MG63 (cell line): ENCODE data around the gene SLCO3A1. TPM values are rescaled to one million over a fixed set of nuclear protein-coding genes. Genes with fewer than 3 reads are reported as not detected.

ENCODE experiments used
- DNase-seq: peaks from one replicate; pipeline ENCODE4 v3.0.0-alpha.2; 2020
- H3K27me3 ChIP-seq: fragments of 250-450 bp; sonication (Bioruptor Pico); 2 replicates; pipeline ENCODE4 v1.5.1; 2020; ENCODE audit warnings: mild to moderate bottlenecking, moderate library complexity
- H3K36me3 ChIP-seq: fragments of 250-450 bp; sonication (Bioruptor Pico); 2 replicates; pipeline ENCODE4 v1.5.1; 2020; ENCODE audit warnings: mild to moderate bottlenecking, moderate library complexity
- H3K4me3 ChIP-seq: fragments of 250-450 bp; sonication (Bioruptor Pico); 2 replicates; pipeline ENCODE4 v1.5.1; 2020; ENCODE audit warnings: mild to moderate bottlenecking, moderate library complexity
- H3K9me3 ChIP-seq: fragments of 250-450 bp; sonication (Bioruptor Pico); 2 replicates; pipeline ENCODE4 v1.5.1; 2020; ENCODE audit warnings: mild to moderate bottlenecking, moderate library complexity
- total RNA-seq: library from RNA; depleted of rRNA; stranded (reverse); fragments of >200 nt; shearing (Covaris generic); gene quantifications from 2 replicates; pipeline ENCODE4 v1.2.3, GENCODE V29; 2014; ENCODE audit warnings: low replicate concordance; rRNA removed

The SLCO3A1 gene
- total RNA-seq = 17.0 and 37.4 TPM in 2 replicates

DNA sequence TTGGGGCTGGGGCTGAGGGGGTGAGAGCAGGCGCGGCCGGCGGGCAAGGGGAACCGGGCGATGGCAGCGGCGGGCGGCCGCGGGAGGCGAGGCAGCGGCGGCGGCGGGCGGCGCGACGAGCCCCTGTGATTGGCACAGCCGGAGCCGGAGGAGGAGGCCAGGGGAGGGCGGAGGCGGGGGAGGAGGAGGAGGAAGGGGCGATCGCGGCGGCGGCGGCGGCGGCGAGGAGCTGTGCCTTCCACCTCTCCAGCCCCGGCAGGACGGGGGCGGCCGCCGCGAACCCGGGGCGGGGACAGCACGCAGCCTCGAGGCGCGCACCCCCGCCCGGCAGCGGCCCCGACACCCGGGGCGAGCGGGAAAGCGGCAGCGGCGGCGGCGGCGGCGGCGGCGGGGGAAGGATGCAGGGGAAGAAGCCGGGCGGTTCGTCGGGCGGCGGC lies at the start of gene SLCO3A1:
Gene SLCO3A1 (plus strand): TSS at position 198 of the 437 bp plus-strand sequence.
- Histone ChIP-seq H3K4me3 (peak within 1 kb of the TSS; percentile 77), H3K27me3 (no peaks in the 10 kb centered on the region), H3K36me3 (no peaks in the 10 kb centered on the region), H3K9me3 (no peaks in the 10 kb centered on the region)
- DNase-seq = peak; percentile 83

DNA sequence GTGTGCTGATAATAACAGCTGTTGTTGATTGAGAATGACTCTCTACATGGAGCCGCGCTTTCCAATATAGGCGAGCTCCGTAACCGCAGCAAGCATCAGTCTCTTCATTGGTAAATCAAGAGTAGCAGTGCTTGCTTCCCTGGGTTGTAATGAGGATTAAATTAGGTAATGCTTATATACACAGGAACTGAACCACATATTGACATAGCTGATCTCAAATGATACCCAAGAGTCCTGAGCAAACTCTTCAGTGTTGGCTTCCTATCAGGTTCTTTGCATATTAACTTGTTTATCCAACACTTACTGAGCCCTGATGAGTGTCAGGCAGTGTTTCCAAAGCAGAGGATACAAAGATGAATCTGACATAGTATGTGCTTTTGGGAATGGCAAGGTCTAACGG lies 46.4 kb upstream of the SLCO3A1 start:
- Histone ChIP-seq H3K36me3 (no peaks in the 10 kb centered on the region), H3K4me3 (no peak overlapping the region), H3K9me3 (peaks cover 3% of the 10 kb centered on the region), H3K27me3 (0 out of 2 replicates have a peak, but pooled peaks cover 3% of the 10 kb centered on the region)
- DNase-seq = no peak

DNA sequence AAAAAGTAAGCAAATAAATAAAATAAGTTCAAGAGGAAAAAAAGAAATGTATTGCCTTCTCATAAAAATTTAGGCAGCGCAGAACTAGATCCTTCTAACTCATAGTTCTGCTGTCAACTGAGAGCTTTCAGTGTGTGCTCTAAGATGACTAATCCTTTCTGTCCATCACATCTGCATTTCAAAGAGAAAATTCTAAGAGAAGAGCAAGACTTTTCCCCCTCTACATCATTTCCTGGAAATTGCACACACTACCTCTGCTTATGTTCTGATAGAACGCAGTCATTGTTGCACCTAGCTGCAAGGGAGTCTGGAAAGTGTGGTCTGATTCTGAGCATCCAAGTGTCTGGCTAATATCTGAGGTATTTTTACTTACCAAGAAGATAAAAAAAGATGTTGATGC lies 39.6 kb upstream of the SLCO3A1 start:
- no peaks in the 10 kb centered on the region for H3K27me3 ChIP-seq
- no peaks in the 10 kb centered on the region for H3K36me3 ChIP-seq
- H3K9me3 ChIP-seq = peaks cover 3% of the 10 kb centered on the region
- no peak for DNase-seq
- H3K4me3 ChIP-seq = no peak overlapping the region

DNA sequence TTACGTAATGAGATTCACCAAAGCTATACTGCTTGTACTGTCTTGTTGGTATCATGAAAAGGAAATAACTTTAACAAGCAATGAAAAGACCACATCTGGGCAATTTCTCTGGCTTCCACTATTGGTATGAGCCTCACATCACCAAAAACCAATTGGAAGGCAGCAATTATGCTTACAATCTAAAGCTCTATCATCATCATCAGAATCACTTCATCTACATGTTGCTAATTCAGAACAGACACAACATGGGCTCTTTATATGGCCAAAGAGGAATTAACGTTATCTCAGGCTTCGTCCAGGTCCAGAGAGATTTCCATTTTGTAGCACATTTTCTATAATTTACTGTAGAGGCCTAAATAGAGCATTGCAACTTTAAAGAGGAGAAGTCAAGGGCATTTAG lies 36.6 kb upstream of the SLCO3A1 start:
- Histone ChIP-seq H3K4me3 (no peak overlapping the region), H3K27me3 (no peaks in the 10 kb centered on the region; the same call in 1 of the 2 replicates), H3K9me3 (no peaks in the 10 kb centered on the region), H3K36me3 (no peaks in the 10 kb centered on the region)
- no peak for DNase-seq

DNA sequence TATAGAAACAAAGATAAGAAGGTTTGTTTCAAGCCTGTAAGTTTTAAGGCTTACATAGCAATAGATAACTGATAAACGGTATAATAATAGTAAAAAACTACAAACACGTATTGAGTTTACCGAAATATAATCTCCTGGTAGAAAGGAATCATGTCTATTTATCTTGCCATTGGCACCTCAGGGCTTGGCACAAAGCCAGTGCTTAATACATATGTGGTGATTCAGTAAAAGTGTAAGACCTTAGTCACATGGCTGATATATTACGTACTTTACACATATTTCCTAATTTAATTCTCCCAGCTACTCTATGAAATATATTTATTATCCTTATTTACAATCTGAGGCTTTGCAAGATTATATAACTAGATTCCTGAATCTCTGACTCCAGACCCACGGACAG lies 32.0 kb upstream of the SLCO3A1 start:
- DNase-seq = no peak
- Histone ChIP-seq H3K27me3 (no peaks in the 10 kb centered on the region; the same call in 1 of the 2 replicates), H3K4me3 (no peak overlapping the region), H3K9me3 (no peaks in the 10 kb centered on the region), H3K36me3 (no peaks in the 10 kb centered on the region)

DNA sequence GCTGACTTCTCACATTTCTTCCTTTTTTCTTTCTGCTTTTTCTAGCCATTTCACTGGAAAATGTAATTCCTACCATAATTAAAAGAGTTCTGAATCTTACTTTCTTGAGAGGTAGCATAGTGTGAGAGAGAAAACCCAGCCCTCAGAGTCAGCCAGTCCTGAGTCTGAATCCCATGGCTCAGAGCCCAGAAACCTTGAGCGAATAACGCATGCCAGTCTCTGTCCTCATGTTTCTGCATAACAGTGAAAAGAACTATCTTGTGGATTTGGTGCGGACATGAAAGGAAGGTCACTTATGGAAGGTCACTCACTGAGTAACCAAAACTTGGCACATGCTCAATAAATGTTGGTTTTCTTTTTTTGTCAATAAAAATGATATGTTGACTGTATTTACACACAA lies 29.3 kb upstream of the SLCO3A1 start:
- no peaks in the 10 kb centered on the region for H3K36me3 ChIP-seq
- no peaks in the 10 kb centered on the region; the same call in 1 of the 2 replicates for H3K27me3 ChIP-seq
- H3K4me3 ChIP-seq = no peak overlapping the region
- no peak for DNase-seq
- H3K9me3 ChIP-seq = no peaks in the 10 kb centered on the region

DNA sequence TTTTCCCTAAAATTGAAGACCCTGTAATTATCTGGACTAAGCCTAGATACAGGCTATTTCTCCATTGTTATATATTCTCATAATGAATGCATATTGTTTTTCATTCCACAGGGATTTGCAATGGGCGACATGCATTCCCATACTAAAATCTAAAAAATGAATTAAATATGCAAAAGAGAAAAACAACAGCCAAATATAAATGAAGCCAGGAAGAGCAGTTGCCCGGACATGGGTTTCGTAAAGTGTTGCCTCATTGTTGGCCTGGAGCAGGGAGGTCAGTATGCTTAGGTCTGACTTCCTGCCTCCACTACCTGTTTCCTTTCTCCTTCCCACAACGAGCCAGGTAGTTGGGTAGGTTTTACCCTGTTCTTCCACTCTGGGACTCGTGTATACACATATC lies 27.1 kb upstream of the SLCO3A1 start:
- Histone ChIP-seq H3K36me3 (no peaks in the 10 kb centered on the region), H3K4me3 (no peak overlapping the region), H3K27me3 (no peaks in the 10 kb centered on the region), H3K9me3 (no peaks in the 10 kb centered on the region)
- no peak for DNase-seq

DNA sequence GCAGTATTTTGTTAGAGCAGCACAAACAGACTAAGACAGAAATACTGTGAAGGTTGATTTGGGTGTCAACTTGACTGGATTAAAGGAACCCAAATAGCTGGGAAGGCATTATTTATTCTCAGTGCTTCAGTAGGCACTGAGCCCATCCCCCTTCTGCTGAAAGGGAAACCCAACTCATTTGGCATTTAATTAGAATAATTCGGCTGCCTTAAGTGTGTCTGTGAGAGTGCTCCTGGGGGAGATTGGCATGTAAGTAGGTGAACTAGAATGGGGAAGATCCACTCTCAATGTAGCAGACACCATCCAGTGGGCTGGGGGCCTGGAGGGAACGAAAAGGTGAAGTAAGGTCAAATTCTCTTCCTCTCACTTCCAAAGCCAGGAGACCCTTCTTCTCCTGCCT lies 20.5 kb upstream of the SLCO3A1 start:
- Histone ChIP-seq H3K4me3 (no peak overlapping the region), H3K9me3 (no peaks in the 10 kb centered on the region), H3K27me3 (no peaks in the 10 kb centered on the region), H3K36me3 (no peaks in the 10 kb centered on the region)
- no peak for DNase-seq

DNA sequence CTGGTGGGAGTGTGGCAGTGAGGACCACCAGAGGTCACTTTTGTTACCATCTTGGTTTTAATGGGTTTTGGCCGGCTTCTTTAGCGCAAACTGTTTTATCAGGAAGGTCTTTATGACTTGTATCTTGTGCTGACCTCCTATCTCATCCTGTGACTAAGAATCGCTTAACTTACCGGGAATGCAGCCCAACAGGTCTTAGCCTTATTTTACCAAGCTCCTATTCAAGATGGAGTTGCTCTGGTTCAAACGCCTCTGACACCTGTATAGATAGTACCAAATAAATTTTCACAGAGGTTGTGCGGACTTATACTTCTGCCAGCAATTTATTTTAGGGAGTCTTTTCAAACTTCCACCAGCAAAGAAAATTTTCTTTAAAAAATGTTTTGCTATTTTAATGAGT lies 13.6 kb upstream of the SLCO3A1 start:
- no peak overlapping the region for H3K4me3 ChIP-seq
- no peak for DNase-seq
- H3K9me3 ChIP-seq = peaks cover 7% of the 10 kb centered on the region
- H3K27me3 ChIP-seq = no peaks in the 10 kb centered on the region; the same call in 1 of the 2 replicates
- H3K36me3 ChIP-seq = no peaks in the 10 kb centered on the region

DNA sequence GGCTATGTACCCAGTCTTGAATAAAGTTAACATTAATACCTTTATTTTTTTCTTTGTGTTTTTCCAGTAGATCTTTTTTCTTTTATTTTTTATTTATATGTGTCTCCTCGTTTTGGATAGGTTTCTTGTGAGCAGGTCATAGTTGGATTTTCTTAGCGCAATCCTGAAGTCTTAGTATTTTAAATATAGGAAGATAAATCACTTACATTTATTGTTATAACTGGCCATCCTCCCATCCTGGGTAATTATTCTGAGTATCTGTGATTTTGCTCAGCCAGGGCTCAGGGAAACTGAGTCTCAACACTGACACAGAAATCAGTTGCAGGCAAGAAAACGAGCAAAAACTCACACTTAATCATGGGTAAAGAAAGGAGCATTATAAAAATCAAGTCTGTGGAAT lies 11.6 kb upstream of the SLCO3A1 start:
- Histone ChIP-seq H3K36me3 (no peaks in the 10 kb centered on the region), H3K9me3 (peaks cover 7% of the 10 kb centered on the region)

DNA sequence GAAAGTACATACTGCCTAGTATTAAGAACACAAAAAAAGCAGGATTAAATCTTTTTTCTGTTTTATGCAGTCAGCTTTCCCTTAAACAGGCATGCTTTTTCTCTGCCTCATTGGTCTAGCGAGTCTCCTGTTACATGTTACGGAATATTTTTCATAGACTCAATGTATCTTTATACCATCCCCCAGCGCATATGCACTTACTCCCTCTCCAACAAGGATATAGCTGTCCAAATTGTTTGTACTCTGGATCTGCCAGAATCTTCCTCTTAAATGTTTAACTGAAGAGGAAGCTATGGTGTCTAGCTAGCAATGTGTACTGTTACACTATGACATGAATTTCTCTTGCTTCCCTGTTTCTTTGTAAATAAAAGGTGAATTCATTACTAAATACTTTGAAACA lies 9.2 kb upstream of the SLCO3A1 start:
- DNase-seq = no peak
- H3K9me3 ChIP-seq = peaks cover 7% of the 10 kb centered on the region
- H3K36me3 ChIP-seq = no peaks in the 10 kb centered on the region
- H3K27me3 ChIP-seq = peaks cover 7% of the 10 kb centered on the region; the same call in 1 of the 2 replicates
- H3K4me3 ChIP-seq = no peak overlapping the region

More for the DNA sequence above, 11.6 kb upstream of the SLCO3A1 start:
- DNase-seq = no peak
- Histone ChIP-seq H3K27me3 (peaks cover 7% of the 10 kb centered on the region; the same call in 1 of the 2 replicates), H3K4me3 (no peak overlapping the region)

DNA sequence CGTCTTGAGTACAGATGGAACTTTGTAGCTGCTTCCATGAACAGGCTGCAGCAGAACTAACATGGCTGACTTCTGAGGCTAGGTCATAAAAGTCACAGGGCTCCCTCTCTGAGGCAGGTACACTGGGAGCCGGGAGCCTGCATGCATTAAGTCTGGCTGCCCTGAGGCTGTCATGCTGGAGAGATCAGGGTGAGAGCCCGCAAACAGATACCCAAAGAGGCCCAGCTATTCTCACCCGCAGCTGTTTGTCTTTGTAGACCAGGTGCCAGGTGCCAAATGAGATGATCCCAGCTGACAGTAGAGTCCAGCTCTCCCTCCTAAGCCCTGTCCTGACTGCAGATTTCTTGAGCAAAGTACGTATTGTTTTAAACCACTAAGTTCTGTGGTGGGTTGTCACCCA lies 8.6 kb upstream of the SLCO3A1 start:
- peaks cover 7% of the 10 kb centered on the region for H3K9me3 ChIP-seq
- H3K4me3 ChIP-seq = no peak overlapping the region
- DNase-seq = no peak
- no peaks in the 10 kb centered on the region for H3K36me3 ChIP-seq
- peaks cover 7% of the 10 kb centered on the region; the same call in 1 of the 2 replicates for H3K27me3 ChIP-seq

DNA sequence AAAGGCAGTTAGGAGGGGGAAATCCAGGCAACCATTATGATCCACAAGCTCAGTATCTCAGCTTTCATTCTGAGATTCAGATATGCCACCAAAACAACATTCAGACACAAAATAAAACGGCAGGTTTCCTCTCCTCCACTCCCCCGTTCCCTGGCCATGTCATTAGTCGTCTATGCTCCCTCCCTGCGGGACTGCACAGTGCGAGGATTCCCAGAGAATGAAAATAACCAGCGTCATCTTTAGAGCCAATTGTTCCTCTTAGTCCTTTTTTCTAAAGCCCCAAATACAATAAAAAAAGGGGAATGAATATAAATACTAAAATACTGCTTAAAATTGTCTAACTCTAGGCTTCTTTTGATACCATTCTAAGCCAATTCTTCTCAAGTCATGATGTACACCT lies 7.8 kb upstream of the SLCO3A1 start:
- peaks cover 7% of the 10 kb centered on the region; the same call in 1 of the 2 replicates for H3K27me3 ChIP-seq
- H3K4me3 ChIP-seq = no peak overlapping the region
- no peak for DNase-seq
- peaks cover 7% of the 10 kb centered on the region for H3K9me3 ChIP-seq
- no peaks in the 10 kb centered on the region for H3K36me3 ChIP-seq

DNA sequence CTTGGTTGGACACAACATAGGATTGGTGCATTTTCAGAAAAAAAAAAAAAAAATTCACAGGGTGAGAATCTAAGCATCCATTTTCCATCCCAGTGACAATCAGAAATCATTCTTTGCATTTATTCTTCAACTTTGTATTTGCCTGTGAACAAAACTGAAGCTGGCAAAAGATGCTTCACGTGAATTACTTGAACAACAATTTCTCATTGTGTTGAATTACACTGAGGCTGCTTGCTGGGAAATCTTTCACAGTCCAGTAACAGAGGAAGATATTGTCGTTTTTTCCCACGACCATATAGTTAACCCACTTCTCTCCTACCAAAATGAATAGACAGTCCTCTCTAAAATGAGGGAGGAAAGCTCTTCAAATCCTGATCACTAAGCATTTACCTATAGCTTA lies 4.3 kb upstream of the SLCO3A1 start:
- no peak for DNase-seq
- no peak overlapping the region for H3K4me3 ChIP-seq
- H3K27me3 ChIP-seq = peaks cover 7% of the 10 kb centered on the region; the same call in 1 of the 2 replicates
- no peaks in the 10 kb centered on the region for H3K9me3 ChIP-seq
- H3K36me3 ChIP-seq = no peaks in the 10 kb centered on the region

DNA sequence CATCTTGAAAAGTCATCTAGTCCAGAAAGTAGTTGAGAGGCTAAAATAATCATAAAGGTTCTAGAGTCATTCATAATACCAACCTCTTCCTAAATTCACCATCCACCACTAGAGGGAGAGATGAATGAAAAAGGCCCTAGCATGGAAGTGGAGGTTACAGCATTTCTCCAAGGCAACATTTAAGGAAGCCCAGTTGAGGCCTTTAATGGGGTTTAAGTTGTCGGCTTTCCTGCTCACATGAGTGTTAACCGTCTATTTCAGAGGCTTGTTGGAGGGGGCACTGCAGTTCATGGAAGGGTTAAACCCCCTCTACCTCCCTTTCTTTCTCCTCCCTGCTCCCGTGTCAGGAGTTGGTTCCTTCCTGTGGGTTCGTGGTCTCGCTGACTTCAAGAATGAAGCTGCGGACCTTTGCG lies 3.8 kb upstream of the SLCO3A1 start:
- H3K36me3 ChIP-seq = no peaks in the 10 kb centered on the region
- no peaks in the 10 kb centered on the region for H3K9me3 ChIP-seq
- no peak for DNase-seq
- H3K27me3 ChIP-seq = 0 out of 2 replicates have a peak, but pooled peaks cover 7% of the 10 kb centered on the region
- H3K4me3 ChIP-seq = no peak overlapping the region

DNA sequence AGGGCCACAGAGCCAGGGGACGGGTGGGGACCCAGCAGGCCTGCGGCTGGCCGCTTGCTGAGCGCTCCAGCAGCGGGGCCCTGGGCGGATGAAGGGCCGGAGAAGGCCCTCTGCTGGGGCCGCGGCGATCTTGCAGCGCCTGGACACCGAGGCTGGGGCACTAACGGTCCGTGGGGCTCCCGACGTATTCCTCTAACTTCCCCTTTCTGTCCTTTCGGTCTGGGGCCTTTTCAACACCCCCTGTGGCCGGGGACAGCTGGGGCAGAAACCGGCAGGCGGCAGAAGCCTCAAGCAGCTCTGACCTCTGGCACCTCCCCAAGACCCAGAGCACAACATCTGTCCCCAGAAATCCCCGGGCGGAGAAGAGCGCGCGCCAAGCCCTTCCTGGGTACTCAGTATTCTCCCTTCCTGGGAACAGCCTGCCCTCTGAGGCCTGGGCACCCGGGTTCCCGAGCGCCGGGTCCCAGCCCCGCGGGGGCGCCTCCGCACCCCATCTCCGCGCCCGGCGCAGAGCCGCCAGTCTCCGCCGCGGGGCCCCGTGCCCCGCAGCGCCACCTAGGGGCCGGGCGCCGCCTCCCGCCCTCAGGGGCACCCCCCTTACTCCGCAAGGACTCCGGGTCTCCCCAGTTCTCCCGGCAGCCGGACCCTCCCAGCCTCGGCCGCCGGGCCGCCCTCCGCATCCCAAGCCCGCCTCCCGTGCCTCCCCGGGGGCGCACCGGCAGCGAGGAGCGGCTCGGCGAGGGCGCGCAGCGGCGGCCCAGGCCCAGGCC lies 582 bp upstream of the SLCO3A1 start:
- no peaks in the 10 kb centered on the region for H3K36me3 ChIP-seq
- peak overlapping the region; percentile 77 for H3K4me3 ChIP-seq
- no peaks in the 10 kb centered on the region for H3K27me3 ChIP-seq
- DNase-seq = peak; percentile 70
- H3K9me3 ChIP-seq = no peaks in the 10 kb centered on the region

DNA sequence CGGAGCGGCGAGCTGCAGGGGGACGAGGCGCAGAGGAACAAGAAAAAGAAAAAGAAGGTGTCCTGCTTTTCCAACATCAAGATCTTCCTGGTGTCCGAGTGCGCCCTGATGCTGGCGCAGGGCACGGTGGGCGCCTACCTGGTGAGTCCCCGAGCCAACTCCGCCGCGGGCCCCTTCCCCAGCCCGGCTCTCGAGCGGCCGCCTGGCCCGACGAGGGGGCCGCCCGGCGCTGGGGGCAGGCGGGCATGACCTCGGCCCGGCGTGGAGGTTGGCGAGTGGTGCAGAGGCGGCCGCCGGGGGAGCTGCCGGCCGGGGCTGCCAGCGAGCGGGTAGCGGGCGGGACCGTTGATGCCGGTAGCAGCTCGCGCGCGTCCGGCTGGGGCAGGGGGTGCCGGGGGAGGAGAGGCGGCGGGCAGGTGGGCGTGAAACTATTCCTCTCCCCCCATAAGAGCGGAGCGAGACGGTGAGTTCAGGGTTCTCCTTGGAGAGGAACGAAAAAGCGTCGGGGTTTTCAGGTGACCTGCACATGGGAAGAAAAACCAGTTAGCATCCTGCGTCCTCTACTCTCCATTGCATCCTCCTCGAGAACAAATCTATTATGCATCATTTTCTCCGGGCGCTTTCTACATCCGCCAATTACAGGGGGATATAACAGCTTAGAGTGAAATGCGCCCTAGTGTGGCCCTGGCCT lies 585 bp downstream of the SLCO3A1 start:
- H3K9me3 ChIP-seq = no peaks in the 10 kb centered on the region
- H3K36me3 ChIP-seq = 0 out of 2 replicates have a peak, but pooled peaks cover 3% of the 10 kb centered on the region
- DNase-seq = peak; percentile 70
- no peaks in the 10 kb centered on the region for H3K27me3 ChIP-seq
- peak overlapping the region; percentile 77 for H3K4me3 ChIP-seq
